NCI-H2227 treated with DMSO at 0.1 percent for 48 hours (cell line): ENCODE data around the gene BEND6.
A peak's percentile ranks its signal among the peaks of the same experiment; 100 is the strongest.
"Not testable (repeated sequence)": the region's sequence is repeated elsewhere in the genome, so short reads cannot be mapped to it uniquely, and the experiment has no call there.

Source experiments
- DNase-seq: peaks from one replicate; lab custom pipeline; 2025; lab: John Stamatoyannopoulos, UW

The BEND6 gene

DNA sequence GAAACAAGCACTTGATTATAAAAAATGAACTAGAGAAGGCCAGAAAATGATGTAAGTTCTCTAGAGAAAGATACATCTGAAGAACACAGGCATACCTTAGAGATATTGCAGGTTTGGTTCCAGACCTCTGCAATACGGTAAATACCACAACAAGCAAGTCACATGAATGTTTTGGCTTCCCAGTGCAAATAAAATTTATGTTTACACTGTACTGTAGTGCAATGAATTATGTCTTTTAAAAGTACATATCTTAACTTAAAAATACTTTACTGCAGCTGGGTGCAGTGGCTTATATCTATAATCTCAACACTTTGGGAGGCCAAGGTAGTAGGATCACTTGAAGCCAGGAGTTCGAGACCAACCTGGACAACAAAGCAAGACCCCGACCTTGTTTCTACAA lies 80.6 kb downstream of the BEND6 start:
- DNase-seq: no peak

- no peak for DNase-seq
Measured at GRCh38 chr6:57038906-57039305, 84.0 kb downstream of the BEND6 start.

GRCh38 chr6:57040011-57040410 lies 85.1 kb downstream of the BEND6 start:
- no peak for DNase-seq

DNA sequence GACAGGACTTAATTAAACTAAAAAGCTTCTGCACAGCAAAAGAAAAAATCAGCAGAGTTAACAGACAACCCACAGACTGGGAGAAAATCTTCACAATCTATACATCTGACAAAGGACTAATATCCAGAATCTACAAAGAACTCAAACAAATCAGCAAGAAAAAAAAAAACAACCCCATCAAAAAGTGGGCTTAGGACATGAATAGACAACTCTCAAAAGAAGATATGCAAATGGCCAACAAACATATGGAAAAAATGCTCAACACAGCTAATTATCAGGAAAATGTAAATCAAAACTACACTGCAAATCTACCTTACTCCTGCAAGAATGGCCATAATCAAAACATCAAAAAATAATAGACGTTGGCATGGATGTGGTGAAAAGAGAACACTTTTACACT lies 89.2 kb downstream of the BEND6 start:
- DNase-seq: not testable (repeated sequence)

- DNase-seq: no peak
Measured at GRCh38 chr6:57044568-57044967, 89.7 kb downstream of the BEND6 start.

DNA sequence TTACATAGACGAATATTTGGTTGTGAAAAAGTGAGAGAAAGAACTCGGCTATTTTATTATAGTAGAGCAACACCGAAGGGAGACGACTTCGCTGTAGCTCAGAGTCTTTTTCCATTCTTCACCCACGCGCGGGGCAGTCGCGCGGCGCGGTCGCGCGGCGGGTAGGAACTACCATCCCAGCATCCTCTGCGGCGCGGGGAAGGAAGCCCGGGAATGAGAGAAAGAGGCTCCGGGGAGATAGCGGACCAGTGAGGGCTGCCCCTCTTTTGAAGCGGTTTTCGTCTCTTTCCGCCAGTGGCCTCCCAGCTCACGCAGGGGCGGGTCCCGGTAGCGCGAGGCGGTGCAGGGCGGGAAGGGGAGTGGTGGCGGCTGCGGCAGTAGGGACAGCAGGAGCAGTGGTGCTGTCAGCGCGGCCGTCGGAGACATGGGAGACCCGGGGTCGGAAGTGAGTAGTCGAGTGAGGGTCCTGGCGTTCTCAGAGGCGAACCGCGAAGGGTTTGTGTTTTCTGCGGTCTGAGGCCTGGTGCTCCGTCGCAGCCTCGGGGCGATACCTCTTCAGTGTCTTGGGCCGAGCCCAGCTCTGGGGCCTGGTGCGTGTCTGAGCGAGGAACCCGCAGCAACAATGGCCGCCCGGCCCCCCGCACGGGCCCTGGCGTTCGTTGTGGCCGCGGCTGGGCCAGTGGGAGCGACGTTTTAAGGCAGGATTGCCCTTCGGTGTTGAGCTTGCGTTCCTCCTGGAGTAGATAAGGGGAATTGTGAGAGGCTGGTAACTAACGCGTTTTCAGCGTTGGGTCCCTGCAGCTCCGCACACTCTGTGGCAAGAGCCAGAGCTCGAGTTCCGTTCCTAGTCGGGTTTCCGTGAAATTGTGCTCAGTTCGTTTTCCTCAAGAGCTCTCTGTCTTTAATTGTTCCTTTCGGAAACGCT lies 91.7 kb downstream of the BEND6 start, which contains the start of gene KIAA1586:
TSS of gene KIAA1586 (plus strand) at position 362 of the 925 bp plus-strand sequence. CDS start at position 425, 63 bp downstream.
- DNase-seq: peak; percentile 80

DNA sequence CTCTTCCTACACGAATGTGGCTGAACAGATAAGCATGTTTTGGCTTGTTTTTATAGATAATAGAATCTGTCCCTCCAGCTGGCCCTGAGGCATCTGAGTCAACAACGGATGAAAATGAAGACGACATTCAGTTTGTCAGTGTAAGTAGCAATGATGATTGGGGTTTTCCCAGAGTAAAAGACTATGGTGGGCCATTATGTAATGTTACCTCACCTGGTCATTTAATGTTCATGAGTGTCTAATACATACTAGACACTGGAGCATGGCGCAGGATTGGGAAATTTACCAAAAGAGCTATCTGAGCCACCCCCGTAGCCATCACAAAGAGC lies 92.3 kb downstream of the BEND6 start:
- DNase-seq: not testable (repeated sequence)

GRCh38 chr6:57047859-57048258 lies 93.0 kb downstream of the BEND6 start:
- not testable (repeated sequence) for DNase-seq

DNA sequence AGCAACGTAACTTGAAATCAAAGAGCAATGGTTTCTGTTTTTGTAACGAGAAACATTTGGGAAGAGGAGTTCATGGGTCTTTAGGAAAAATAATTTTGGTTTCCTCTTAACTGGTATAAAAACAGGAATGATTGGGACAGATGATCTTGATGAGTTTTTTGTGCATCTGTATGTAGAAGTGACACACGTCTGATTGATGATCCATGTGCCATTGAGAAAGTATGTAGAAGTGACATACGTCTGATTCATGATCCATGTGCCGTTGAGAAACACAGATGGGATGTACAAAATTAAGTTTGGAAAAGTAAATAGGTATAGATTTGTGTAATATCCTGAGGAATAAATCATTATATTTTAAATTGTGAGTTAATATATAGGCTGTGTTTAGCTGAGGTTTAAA lies 93.7 kb downstream of the BEND6 start:
- no peak for DNase-seq

DNA sequence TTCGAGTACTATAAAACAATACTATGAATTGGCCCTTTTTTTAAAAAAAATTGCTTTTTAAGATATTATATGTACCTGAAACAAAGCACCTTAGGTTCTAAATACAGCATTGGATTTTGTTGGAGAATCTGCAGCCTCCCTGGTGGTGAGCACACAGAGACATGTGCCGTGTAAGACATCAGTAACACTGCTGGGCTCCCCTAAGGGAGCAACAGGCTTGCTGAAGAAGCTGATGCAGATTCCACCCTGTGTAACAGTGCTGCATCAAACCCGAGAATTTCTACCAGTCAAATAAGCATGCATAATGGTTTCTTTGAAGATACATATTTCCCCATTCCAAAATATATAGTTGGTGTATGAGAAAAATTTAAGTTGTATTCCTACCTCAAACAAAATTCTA lies 108.9 kb downstream of the BEND6 start:
- no peak for DNase-seq

DNA sequence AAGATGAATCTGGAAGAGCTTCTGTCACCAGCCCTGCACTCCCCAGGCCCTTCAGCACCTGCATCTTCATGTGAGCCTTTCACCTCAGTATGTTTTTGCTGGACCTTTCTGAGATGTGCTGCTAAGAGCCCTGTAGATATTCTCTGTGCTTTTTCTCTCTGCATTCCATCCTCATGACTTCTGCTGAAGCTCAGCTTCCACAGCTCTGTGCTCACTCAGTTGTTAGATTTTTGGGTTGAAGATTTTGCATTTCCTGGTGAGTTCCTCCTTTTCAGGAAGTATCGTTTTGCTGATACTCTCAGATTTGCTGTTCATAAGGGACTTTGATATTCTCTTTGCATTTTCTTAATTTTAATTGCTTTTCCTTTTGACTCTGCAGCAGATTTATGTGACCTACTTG lies 109.9 kb downstream of the BEND6 start:
- no peak for DNase-seq

GRCh38 chr6:57068061-57068460 lies 113.2 kb downstream of the BEND6 start:
- no peak for DNase-seq

GRCh38 chr6:57069228-57069627 lies 114.3 kb downstream of the BEND6 start:
- no peak for DNase-seq

DNA sequence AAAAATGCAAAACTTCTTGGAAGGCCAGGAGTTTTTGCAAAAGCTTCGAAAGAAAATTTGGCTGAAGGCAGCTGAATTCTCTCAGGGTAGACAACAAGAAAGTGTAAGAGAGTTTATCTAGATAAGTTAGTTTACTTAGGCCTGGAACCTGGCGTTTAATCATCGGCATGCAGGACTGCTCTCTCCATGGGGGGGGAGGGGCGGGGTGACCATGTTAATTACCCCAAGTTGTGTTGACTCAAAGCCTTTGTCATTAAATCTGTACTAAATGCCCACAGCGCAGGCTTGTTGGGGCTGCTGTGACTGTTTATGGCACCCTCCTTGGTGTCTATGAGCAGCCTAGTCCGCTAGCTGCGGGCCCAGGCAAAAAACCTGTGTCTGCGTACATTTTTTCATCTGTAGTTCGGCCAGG lies 115.0 kb downstream of the BEND6 start:
- no peak for DNase-seq

GRCh38 chr6:57072108-57072507 lies 117.2 kb downstream of the BEND6 start:
- DNase-seq: no peak

- DNase-seq: no peak
Measured at GRCh38 chr6:57074383-57074782, 119.5 kb downstream of the BEND6 start.

GRCh38 chr6:57075092-57075491 lies 120.2 kb downstream of the BEND6 start:
- DNase-seq: no peak
